ENCODE measurements around the gene NHEJ1. TPM values are rescaled to one million over a fixed set of nuclear protein-coding genes. Genes with fewer than 3 reads are reported as not detected.
A peak's percentile ranks its signal among the peaks of the same experiment; 100 is the strongest.

Gene NHEJ1
- total and polyA plus RNA-seq, 11 donors, result 3.7 to 17.0 (median 8.0) TPM

DNA sequence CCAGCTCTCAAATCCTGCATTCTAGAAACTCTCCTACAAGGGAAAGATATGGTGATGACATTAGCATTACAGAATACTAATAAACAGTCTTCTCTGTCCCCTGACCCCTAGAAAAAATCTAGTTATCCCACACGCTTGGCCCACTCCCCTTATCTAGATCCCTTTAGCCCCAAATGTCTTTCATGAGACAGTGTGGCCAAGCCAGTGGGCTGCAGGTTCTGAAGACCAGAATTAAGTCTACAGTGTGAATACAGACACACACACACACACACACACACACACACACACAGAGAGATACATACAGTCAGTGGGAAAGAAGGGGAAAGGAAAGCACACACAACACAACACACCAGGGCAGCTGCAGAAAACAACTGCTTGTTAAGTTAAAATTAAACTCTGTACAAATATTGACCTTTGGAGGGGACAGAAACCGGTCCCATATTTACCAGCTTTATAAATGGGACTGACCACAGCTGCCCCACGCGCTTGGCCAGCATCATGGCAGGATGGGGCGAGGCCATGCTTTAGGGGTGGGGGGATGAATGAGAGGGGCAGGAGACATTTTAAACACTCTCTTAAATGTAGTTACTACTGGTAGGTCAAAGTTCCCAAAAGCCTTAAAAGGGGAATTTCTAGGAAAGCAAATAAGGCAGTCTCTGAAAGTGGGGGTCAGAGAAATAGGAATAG, 49.1 kb downstream of the NHEJ1 start:
- TF ChIP-seq, protein P1, sequence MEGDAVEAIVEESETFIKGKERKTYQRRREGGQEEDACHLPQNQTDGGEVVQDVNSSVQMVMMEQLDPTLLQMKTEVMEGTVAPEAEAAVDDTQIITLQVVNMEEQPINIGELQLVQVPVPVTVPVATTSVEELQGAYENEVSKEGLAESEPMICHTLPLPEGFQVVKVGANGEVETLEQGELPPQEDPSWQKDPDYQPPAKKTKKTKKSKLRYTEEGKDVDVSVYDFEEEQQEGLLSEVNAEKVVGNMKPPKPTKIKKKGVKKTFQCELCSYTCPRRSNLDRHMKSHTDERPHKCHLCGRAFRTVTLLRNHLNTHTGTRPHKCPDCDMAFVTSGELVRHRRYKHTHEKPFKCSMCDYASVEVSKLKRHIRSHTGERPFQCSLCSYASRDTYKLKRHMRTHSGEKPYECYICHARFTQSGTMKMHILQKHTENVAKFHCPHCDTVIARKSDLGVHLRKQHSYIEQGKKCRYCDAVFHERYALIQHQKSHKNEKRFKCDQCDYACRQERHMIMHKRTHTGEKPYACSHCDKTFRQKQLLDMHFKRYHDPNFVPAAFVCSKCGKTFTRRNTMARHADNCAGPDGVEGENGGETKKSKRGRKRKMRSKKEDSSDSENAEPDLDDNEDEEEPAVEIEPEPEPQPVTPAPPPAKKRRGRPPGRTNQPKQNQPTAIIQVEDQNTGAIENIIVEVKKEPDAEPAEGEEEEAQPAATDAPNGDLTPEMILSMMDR (IDR thresholded peaks at IDR 0.05), result no peak
- TF ChIP-seq POLR2A (IDR thresholded peaks at IDR 0.05), result no peak
- no peak for DNase-seq
- no peaks in the 10 kb centered on the region for H3K9me3 ChIP-seq
- H3K4me1 ChIP-seq, result peaks cover 0 to 25% (median 8%) of the 10 kb centered on the region in 12 donors
- no peak overlapping the region for H3K4me3 ChIP-seq
- H3K27me3 ChIP-seq, result no peaks in the 10 kb centered on the region
- intact Hi-C loops (cut with DNase I), result no loop called here
- 92 to 96% (median 94%) methylated on average over 5 of the region's 5 CpGs for WGBS, 4 donors
- H3K36me3 ChIP-seq, result no peaks in the 10 kb centered on the region
- no peak for ATAC-seq
- H3K27ac ChIP-seq, result no peak overlapping the region

GRCh38 chr2:219109471-219109870, 51.1 kb downstream of the NHEJ1 start:
- Histone ChIP-seq H3K4me3 (no peak overlapping the region), H3K27ac (peak overlapping the region in 1 of 12 donors; percentile 42), H3K4me1 (peaks cover 0 to 31% (median 8%) of the 10 kb centered on the region in 12 donors), H3K36me3 (no peaks in the 10 kb centered on the region), H3K9me3 (no peaks in the 10 kb centered on the region), H3K27me3 (no peaks in the 10 kb centered on the region)
- ATAC-seq, result peak in 2 of 4 donors; percentile 34 to 57
- TF ChIP-seq, protein P1 (IDR thresholded peaks at IDR 0.05), result no peak
- TF ChIP-seq POLR2A (IDR thresholded peaks at IDR 0.05), result no peak
- DNase-seq, result no peak
- WGBS, 4 donors, result 63 to 78% (median 67%) methylated on average over 3 of the region's 3 CpGs
- intact Hi-C loops (cut with DNase I), result no loop called here

- peak overlapping the region in 1 of 12 donors; percentile 16 for H3K4me3 ChIP-seq
- peak; percentile 64 to 87 (median 75) for ATAC-seq
These were observed 52.9 kb downstream of the NHEJ1 start for GRCh38 chr2:219107758-219108157.

DNA sequence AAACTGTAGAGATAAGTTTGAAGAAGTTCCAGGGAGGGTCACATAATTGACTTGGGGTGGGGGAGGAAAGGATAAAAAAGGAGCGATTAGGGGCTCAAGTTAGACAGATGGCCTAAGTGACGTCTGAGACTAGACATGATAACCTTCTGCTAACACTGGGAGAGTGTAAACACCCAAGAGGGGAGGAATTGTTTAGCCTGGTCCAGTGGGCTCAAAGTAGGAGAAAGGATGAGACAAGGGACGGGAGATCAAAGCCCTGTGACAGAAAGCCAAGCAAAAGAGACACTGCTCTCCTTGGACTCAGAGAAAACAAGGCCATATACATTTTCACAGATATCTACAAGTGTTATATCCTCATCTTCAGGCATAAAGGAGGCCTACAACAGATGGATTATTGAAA, 54.4 kb downstream of the NHEJ1 start:
- Histone ChIP-seq H3K9me3 (no peaks in the 10 kb centered on the region), H3K27ac (no peak overlapping the region)

More at GRCh38 chr2:219107758-219108157, 52.9 kb downstream of the NHEJ1 start:
- 18 to 22% (median 20%) methylated on average over 8 of the region's 8 CpGs for WGBS, 4 donors
- DNase-seq, result peak in 4 of 5 donors; percentile 13 to 59 (median 33)
- Histone ChIP-seq H3K36me3 (no peaks in the 10 kb centered on the region), H3K27ac (no peak overlapping the region), H3K4me1 (peaks cover 0 to 31% (median 8%) of the 10 kb centered on the region in 12 donors), H3K9me3 (no peaks in the 10 kb centered on the region), H3K27me3 (no peaks in the 10 kb centered on the region)
- TF ChIP-seq, protein P1 (IDR thresholded peaks at IDR 0.05), result no peak
- TF ChIP-seq POLR2A (IDR thresholded peaks at IDR 0.05), result no peak
- intact Hi-C loops (cut with DNase I), result no loop called here

More for the DNA sequence above, 54.4 kb downstream of the NHEJ1 start:
- ATAC-seq (no peak), DNase-seq (no peak)
- Histone ChIP-seq H3K4me1 (peaks cover 0 to 31% (median 8%) of the 10 kb centered on the region in 12 donors), H3K36me3 (no peaks in the 10 kb centered on the region), H3K27me3 (no peaks in the 10 kb centered on the region), H3K4me3 (no peak overlapping the region)
- intact Hi-C loops (cut with DNase I), result no loop called here
- 86 to 90% (median 88%) methylated on average over 3 of the region's 3 CpGs for WGBS, 4 donors
- TF ChIP-seq, protein P1 (IDR thresholded peaks at IDR 0.05), result no peak
- TF ChIP-seq POLR2A (IDR thresholded peaks at IDR 0.05), result no peak

Data from heart left ventricle (tissue), 16 donors.